Liver (tissue), 9 donors: ENCODE measurements around the gene SCART1. TPM values are rescaled to one million over a fixed set of nuclear protein-coding genes. Genes with fewer than 3 reads are reported as not detected.

ENCODE experiments used
- DNase-seq: peaks from one replicate; pipeline ENCODE4 v3.0.0-alpha.2; 2017; ENCODE audit warnings: low spot score
- H3K27ac ChIP-seq, 2 donors: one replicate each; pipeline ENCODE4 v1.7.0; 2013; ENCODE audit warnings: inconsistent platforms in 2 of 2, low read length in 2 of 2, control low read depth in 1 of 2, low read depth in 1 of 2, mild to moderate bottlenecking in 1 of 2
- H3K27me3 ChIP-seq, 4 donors: one replicate each; pipeline versions ENCODE4 v1.6.1 to v1.7.0; 2013; ENCODE audit warnings: low read length in 3 of 4, inconsistent platforms in 1 of 4, mild to moderate bottlenecking in 1 of 4, moderate library complexity in 1 of 4; ENCODE audit not compliant: control insufficient read depth in 4 of 4, insufficient read depth in 4 of 4
- H3K36me3 ChIP-seq, 4 donors: one replicate each; pipeline versions ENCODE4 v1.6.1 to v1.7.0; 2013; ENCODE audit warnings: low read length in 3 of 4, mild to moderate bottlenecking in 3 of 4, low read depth in 1 of 4, moderate library complexity in 1 of 4; ENCODE audit not compliant: control insufficient read depth in 4 of 4, insufficient read depth in 3 of 4
- H3K4me1 ChIP-seq, 4 donors: one replicate each; pipeline versions ENCODE4 v1.6.1 to v1.7.0; 2013; ENCODE audit warnings: low read length in 3 of 4, mild to moderate bottlenecking in 3 of 4, moderate library complexity in 1 of 4; ENCODE audit not compliant: control insufficient read depth in 4 of 4, insufficient read depth in 4 of 4
- H3K4me3 ChIP-seq, 3 donors: one replicate each; pipeline versions ENCODE4 v1.6.1 to v1.7.0; 2013; ENCODE audit warnings: low read length in 3 of 3, control low read depth in 1 of 3, low read depth in 1 of 3, mild to moderate bottlenecking in 1 of 3
- H3K9ac ChIP-seq, 2 donors: one replicate each; pipeline ENCODE4 v1.7.0; 2013; ENCODE audit warnings: low read length in 2 of 2, mild to moderate bottlenecking in 2 of 2, moderate library complexity in 2 of 2, control low read depth in 1 of 2, low read depth in 1 of 2
- H3K9me3 ChIP-seq, 4 donors: one replicate each; pipeline versions ENCODE4 v1.6.1 to v1.7.0; 2013; ENCODE audit warnings: low read length in 3 of 4; ENCODE audit not compliant: control insufficient read depth in 4 of 4
- EGR1 ChIP-seq, 2 donors: IDR thresholded peaks; 2 replicates each; pipeline ENCODE4 v1.6.1; 2016 to 2018; ENCODE audit warnings: antibody characterized with exemption in 2 of 2, low read depth in 2 of 2
- FOXA1 ChIP-seq: IDR thresholded peaks from 2 replicates; pipeline ENCODE4 v1.6.1; 2016; ENCODE audit warnings: antibody characterized with exemption
- FOXA2 ChIP-seq: IDR thresholded peaks from 2 replicates; pipeline ENCODE4 v1.6.1; 2016; ENCODE audit warnings: antibody characterized with exemption
- GABPA ChIP-seq, 2 donors: IDR thresholded peaks in 1 of 2; conservative IDR thresholded peaks in 1 of 2; 2 replicates each; pipeline ENCODE4 v1.6.1; 2016; ENCODE audit warnings: antibody characterized with exemption in 2 of 2, mild to moderate bottlenecking in 1 of 2, moderate library complexity in 1 of 2
- HNF4A ChIP-seq, 2 donors: conservative IDR thresholded peaks; 2 replicates each; pipeline ENCODE4 v1.6.1; 2016; ENCODE audit warnings: antibody characterized with exemption in 2 of 2, mild to moderate bottlenecking in 2 of 2
- HNF4G ChIP-seq: IDR thresholded peaks from 2 replicates; pipeline ENCODE4 v1.6.1; 2016; ENCODE audit warnings: antibody characterized with exemption
- JUND ChIP-seq, 2 donors: IDR thresholded peaks; 2 replicates each; pipeline ENCODE4 v1.6.1; 2016; ENCODE audit warnings: antibody characterized with exemption in 2 of 2
- NR2F2 ChIP-seq: IDR thresholded peaks from 2 replicates; pipeline ENCODE4 v1.6.1; 2016; ENCODE audit warnings: antibody characterized with exemption
- RAD21 ChIP-seq, 2 donors: IDR thresholded peaks; 2 replicates each; pipeline ENCODE4 v1.6.1; 2016; ENCODE audit warnings: antibody characterized with exemption in 2 of 2, mild to moderate bottlenecking in 2 of 2
- RXRA ChIP-seq, 2 donors: IDR thresholded peaks; 2 replicates each; pipeline ENCODE4 v1.6.1; 2017 to 2018; ENCODE audit warnings: antibody characterized with exemption in 2 of 2, mild to moderate bottlenecking in 1 of 2
- SP1 ChIP-seq: IDR thresholded peaks from 2 replicates; pipeline ENCODE4 v1.6.1; 2018; ENCODE audit warnings: antibody characterized with exemption, mild to moderate bottlenecking
- TAF1 ChIP-seq: conservative IDR thresholded peaks from 2 replicates; pipeline ENCODE4 v1.6.1; 2016; ENCODE audit warnings: antibody characterized with exemption, mild to moderate bottlenecking
- YY1 ChIP-seq: IDR thresholded peaks from 2 replicates; pipeline ENCODE4 v1.6.1; 2016; ENCODE audit warnings: antibody characterized with exemption, mild to moderate bottlenecking
- WGBS: extraction: QIAGEN DNeasy Blood & Tissue Kit; methylation state at CpG from one replicate; pipeline ENCODE4 v1.1.7; 2013; 5-methylcytosine and 5-hydroxymethylcytosine counted together
- polyA plus RNA-seq, 2 donors: library from polyadenylated mRNA; stranded (reverse) in 1 of 2; unstranded in 1 of 2; fragments of 200-250 nt in 1 of 2; fragments of >200 nt in 1 of 2; fragmentation: Nextera tagmentation in 1 of 2; extraction: Ambion mirVana in 1 of 2; gene quantifications; one replicate each; pipeline versions ENCODE4 v1.2.1 to v1.2.3, GENCODE V29; 2013 to 2015
- total RNA-seq, 2 donors: library from RNA; depleted of rRNA; stranded (reverse); fragments of >200 nt; gene quantifications; one replicate each; pipeline ENCODE4 v1.2.3, GENCODE V29; 2014
- TF ChIP-seq, protein P1 (sequence below): IDR thresholded peaks from 2 replicates; pipeline ENCODE4 v1.6.1; 2016; ENCODE audit warnings: antibody characterized with exemption
- TF ChIP-seq, protein P2 (sequence below): IDR thresholded peaks from 2 replicates; pipeline ENCODE4 v1.6.1; 2016; ENCODE audit warnings: antibody characterized with exemption, mild to moderate bottlenecking
- TF ChIP-seq, protein P3 (sequence below): IDR thresholded peaks from 2 replicates; pipeline ENCODE4 v1.6.1; 2016; ENCODE audit warnings: antibody characterized with exemption
- TF ChIP-seq, protein P4 (sequence below): fragments of 150-350 bp; IDR thresholded peaks from 2 replicates; pipeline ENCODE4 v1.5.1; 2017; ENCODE audit warnings: improper control_type of control experiment, low read depth, low read length; ENCODE audit not compliant: missing input control
- TF ChIP-seq, protein P5 (sequence below): IDR thresholded peaks from 2 replicates; pipeline ENCODE4 v1.6.1; 2016; ENCODE audit warnings: antibody characterized with exemption
- donor health status: healthy.
- donor health status: healthy.
- donor health status: healthy.
- donor health status: healthy.
- donor health status: healthy.

The SCART1 gene
- total and polyA plus RNA-seq, 4 donors = 0.32 to 1.1 (median 0.68) TPM

DNA sequence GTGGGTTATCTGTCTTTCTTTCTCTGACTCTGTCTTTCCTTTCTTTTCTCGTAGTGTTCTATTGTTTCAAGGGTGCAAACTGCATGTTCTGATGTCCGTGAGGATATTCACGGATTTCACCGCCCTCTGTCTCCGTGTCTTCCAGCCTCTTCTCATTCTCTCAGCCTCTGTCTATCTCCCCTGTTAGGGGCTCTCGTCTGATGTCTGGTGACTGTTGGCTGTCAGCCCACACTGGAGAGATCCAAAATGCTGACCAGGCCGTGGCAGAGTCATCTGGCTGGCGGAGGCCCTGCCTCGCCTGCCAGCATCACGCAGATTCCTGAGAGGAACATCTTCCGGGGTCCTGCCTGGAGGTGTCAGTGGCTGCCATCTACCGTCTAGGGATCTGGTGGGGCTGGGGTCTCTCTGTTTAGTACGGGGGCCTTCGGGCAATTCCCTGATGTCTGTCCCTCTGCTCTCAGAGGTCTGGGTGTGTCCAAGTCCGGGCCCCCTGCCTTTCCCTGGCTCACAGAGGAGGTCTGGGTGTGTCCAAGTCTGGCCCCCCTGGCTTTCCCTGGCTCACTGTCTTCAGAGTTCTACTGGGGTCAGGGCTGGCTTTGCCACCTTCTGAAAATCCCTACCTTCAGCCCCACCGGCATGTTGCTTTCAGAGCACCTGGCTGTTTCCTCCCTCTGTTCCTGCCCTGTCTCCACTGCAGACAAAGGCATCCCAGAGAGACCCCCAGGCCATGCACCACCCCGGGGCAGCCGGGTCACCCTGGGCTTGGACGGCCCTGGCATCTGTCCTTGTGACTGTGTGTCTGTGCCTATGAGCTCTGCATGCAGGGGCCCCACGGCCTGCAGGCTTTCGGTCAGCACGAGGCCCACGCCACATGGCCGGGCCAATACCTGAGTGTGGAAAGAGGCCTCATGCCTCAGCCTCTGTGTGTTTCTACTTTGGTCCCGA, 14.0 kb upstream of the SCART1 start (continued):
- TF ChIP-seq, protein P1, sequence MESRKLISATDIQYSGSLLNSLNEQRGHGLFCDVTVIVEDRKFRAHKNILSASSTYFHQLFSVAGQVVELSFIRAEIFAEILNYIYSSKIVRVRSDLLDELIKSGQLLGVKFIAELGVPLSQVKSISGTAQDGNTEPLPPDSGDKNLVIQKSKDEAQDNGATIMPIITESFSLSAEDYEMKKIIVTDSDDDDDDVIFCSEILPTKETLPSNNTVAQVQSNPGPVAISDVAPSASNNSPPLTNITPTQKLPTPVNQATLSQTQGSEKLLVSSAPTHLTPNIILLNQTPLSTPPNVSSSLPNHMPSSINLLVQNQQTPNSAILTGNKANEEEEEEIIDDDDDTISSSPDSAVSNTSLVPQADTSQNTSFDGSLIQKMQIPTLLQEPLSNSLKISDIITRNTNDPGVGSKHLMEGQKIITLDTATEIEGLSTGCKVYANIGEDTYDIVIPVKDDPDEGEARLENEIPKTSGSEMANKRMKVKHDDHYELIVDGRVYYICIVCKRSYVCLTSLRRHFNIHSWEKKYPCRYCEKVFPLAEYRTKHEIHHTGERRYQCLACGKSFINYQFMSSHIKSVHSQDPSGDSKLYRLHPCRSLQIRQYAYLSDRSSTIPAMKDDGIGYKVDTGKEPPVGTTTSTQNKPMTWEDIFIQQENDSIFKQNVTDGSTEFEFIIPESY = no peak
- TF ChIP-seq NR2F2 (no peak), FOXA1 (no peak), JUND (IDR thresholded peaks at IDR 0.05) (no peak)
- TF ChIP-seq, protein P2, sequence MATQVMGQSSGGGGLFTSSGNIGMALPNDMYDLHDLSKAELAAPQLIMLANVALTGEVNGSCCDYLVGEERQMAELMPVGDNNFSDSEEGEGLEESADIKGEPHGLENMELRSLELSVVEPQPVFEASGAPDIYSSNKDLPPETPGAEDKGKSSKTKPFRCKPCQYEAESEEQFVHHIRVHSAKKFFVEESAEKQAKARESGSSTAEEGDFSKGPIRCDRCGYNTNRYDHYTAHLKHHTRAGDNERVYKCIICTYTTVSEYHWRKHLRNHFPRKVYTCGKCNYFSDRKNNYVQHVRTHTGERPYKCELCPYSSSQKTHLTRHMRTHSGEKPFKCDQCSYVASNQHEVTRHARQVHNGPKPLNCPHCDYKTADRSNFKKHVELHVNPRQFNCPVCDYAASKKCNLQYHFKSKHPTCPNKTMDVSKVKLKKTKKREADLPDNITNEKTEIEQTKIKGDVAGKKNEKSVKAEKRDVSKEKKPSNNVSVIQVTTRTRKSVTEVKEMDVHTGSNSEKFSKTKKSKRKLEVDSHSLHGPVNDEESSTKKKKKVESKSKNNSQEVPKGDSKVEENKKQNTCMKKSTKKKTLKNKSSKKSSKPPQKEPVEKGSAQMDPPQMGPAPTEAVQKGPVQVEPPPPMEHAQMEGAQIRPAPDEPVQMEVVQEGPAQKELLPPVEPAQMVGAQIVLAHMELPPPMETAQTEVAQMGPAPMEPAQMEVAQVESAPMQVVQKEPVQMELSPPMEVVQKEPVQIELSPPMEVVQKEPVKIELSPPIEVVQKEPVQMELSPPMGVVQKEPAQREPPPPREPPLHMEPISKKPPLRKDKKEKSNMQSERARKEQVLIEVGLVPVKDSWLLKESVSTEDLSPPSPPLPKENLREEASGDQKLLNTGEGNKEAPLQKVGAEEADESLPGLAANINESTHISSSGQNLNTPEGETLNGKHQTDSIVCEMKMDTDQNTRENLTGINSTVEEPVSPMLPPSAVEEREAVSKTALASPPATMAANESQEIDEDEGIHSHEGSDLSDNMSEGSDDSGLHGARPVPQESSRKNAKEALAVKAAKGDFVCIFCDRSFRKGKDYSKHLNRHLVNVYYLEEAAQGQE = no peak

DNA sequence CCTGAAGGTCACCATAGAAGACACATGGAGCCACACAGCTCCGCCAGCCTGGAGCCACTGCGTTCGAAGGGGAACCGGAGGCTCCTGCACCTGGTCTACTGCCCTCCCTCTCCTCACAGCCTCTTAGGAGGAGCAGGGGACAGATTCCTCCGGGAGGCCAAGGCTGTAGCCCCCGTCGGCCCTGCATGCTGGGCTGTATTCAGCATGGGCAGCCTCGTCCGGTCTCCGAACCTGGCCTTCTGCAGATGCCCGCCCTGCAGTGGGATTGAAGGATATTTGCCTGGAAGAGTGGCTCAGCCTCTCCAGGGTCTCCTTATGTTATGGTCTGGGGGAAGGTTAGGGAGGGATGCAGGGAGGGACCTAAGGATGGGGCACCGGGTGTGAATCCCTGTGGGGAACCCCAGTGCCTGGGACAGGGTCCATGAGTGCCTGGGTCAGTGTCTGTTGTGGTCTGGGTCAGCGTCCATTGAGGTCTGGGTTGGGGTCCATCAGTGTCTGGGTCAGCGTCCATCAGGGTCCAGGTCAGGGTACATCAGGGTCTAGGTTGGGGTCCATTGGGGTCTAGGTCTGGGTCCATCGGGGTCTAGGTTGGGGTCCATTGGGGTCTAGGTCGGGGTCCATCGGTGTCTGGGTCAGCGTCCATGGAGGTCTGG, 13.0 kb upstream of the SCART1 start:
- no peak overlapping the region for H3K27ac ChIP-seq
- 97% methylated on average over 18 of the region's 18 CpGs for WGBS

More for the DNA sequence above, 13.0 kb upstream of the SCART1 start:
- no peak for DNase-seq
- Histone ChIP-seq H3K9ac (no peak overlapping the region), H3K36me3 (no peaks in the 10 kb centered on the region), H3K4me1 (peaks cover 0 to 7% (median 6%) of the 10 kb centered on the region in 4 donors), H3K27me3 (no peaks in the 10 kb centered on the region), H3K9me3 (peaks cover 0 to 1% (median 0%) of the 10 kb centered on the region in 4 donors), H3K4me3 (no peak overlapping the region)
- TF ChIP-seq GABPA (IDR thresholded peaks at IDR 0.05 in 1 of 2, conservative IDR thresholded peaks at IDR 0.05 in 1 of 2) (no peak), NR2F2 (no peak), HNF4A (conservative IDR thresholded peaks at IDR 0.05) (no peak), JUND (IDR thresholded peaks at IDR 0.05) (no peak), RXRA (IDR thresholded peaks at IDR 0.05) (no peak), YY1 (no peak), FOXA2 (no peak), SP1 (no peak), RAD21 (IDR thresholded peaks at IDR 0.05) (no peak), EGR1 (IDR thresholded peaks at IDR 0.05; ENCODE audit: low read depth in 2 of 2) (no peak), TAF1 (no peak), FOXA1 (no peak), HNF4G (no peak)
- TF ChIP-seq, protein P2 = no peak
- TF ChIP-seq, protein P1 = no peak
- TF ChIP-seq, protein P3, sequence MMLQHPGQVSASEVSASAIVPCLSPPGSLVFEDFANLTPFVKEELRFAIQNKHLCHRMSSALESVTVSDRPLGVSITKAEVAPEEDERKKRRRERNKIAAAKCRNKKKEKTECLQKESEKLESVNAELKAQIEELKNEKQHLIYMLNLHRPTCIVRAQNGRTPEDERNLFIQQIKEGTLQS = no peak
- TF ChIP-seq, protein P4, sequence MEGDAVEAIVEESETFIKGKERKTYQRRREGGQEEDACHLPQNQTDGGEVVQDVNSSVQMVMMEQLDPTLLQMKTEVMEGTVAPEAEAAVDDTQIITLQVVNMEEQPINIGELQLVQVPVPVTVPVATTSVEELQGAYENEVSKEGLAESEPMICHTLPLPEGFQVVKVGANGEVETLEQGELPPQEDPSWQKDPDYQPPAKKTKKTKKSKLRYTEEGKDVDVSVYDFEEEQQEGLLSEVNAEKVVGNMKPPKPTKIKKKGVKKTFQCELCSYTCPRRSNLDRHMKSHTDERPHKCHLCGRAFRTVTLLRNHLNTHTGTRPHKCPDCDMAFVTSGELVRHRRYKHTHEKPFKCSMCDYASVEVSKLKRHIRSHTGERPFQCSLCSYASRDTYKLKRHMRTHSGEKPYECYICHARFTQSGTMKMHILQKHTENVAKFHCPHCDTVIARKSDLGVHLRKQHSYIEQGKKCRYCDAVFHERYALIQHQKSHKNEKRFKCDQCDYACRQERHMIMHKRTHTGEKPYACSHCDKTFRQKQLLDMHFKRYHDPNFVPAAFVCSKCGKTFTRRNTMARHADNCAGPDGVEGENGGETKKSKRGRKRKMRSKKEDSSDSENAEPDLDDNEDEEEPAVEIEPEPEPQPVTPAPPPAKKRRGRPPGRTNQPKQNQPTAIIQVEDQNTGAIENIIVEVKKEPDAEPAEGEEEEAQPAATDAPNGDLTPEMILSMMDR = no peak
- TF ChIP-seq, protein P5, sequence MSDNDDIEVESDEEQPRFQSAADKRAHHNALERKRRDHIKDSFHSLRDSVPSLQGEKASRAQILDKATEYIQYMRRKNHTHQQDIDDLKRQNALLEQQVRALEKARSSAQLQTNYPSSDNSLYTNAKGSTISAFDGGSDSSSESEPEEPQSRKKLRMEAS = no peak
